ENCODE measurements around the gene TBC1D22A.

- TF ChIP-seq CTCF (conservative IDR thresholded peaks at IDR 0.05; ENCODE audit: low read depth in 2 of 2): no peak
- no peak for TF ChIP-seq EZH2phosphoT487 (IDR thresholded peaks at IDR 0.05; ENCODE audit: unreplicated experiment)
- TF ChIP-seq POLR2AphosphoS5 (IDR thresholded peaks at IDR 0.05; ENCODE audit: low read depth): no peak
- TF ChIP-seq STAT1 (IDR thresholded peaks at IDR 0.05; ENCODE audit: unreplicated experiment): no peak
- no peak for TF ChIP-seq EZH2 (IDR thresholded peaks at IDR 0.05; ENCODE audit: low read depth, unreplicated experiment)
- no peak for TF ChIP-seq JUNB (IDR thresholded peaks at IDR 0.05; ENCODE audit: unreplicated experiment)
- no peak for TF ChIP-seq CREB1 (CRISPR knock-in tag; IDR thresholded peaks at IDR 0.05; ENCODE audit: low read depth)
- TF ChIP-seq, protein P1, sequence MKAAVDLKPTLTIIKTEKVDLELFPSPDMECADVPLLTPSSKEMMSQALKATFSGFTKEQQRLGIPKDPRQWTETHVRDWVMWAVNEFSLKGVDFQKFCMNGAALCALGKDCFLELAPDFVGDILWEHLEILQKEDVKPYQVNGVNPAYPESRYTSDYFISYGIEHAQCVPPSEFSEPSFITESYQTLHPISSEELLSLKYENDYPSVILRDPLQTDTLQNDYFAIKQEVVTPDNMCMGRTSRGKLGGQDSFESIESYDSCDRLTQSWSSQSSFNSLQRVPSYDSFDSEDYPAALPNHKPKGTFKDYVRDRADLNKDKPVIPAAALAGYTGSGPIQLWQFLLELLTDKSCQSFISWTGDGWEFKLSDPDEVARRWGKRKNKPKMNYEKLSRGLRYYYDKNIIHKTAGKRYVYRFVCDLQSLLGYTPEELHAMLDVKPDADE (IDR thresholded peaks at IDR 0.05): no peak
- TF ChIP-seq REST (IDR thresholded peaks at IDR 0.05; ENCODE audit: unreplicated experiment): no peak
- TF ChIP-seq NANOG (IDR thresholded peaks at IDR 0.05; ENCODE audit: borderline replicate concordance): no peak
These were observed 728 bp downstream of the TBC1D22A start for GRCh38 chr22:46763051-46763705.
